ENCODE data around the gene KCMF1.

DNA sequence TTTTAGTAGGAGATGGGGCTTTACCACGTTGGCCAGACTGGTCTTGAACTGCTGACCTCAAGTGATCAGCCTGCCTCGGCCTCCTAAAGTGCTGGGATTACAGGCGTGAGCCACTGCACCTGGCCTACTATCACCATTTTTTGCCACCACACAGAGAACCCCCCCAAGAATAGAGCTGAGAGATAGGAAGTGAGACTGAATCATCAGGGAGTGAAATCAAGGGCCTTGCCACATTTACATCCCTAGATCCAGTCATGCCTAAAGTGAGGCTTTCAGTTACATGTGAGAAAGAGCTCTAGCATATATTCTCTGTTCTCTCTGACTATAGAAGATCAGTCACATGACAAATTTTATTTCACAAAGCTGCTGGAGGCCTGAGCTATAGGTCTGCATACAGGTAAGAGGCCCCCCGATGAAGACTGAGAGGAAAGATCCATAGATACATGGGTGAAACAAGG lies 28.0 kb upstream of the KCMF1 start:
- TF ChIP-seq, protein P1, sequence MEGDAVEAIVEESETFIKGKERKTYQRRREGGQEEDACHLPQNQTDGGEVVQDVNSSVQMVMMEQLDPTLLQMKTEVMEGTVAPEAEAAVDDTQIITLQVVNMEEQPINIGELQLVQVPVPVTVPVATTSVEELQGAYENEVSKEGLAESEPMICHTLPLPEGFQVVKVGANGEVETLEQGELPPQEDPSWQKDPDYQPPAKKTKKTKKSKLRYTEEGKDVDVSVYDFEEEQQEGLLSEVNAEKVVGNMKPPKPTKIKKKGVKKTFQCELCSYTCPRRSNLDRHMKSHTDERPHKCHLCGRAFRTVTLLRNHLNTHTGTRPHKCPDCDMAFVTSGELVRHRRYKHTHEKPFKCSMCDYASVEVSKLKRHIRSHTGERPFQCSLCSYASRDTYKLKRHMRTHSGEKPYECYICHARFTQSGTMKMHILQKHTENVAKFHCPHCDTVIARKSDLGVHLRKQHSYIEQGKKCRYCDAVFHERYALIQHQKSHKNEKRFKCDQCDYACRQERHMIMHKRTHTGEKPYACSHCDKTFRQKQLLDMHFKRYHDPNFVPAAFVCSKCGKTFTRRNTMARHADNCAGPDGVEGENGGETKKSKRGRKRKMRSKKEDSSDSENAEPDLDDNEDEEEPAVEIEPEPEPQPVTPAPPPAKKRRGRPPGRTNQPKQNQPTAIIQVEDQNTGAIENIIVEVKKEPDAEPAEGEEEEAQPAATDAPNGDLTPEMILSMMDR (IDR thresholded peaks at IDR 0.05; ENCODE audit: low read depth, low read length, poor library complexity, severe bottlenecking): no peak
- no peak for TF ChIP-seq EZH2phosphoT487 (IDR thresholded peaks at IDR 0.05; ENCODE audit: borderline replicate concordance, low read length)
